Activated B cell treated with CpG ODN at 0.5 μM for 24 hours (primary cell): ENCODE data around the gene CASP8AP2. TPM values are rescaled to one million over a fixed set of nuclear protein-coding genes. Genes with fewer than 3 reads are reported as not detected.
"Not testable (repeated sequence)": the region's sequence is repeated elsewhere in the genome, so short reads cannot be mapped to it uniquely, and the experiment has no call there.

Experiments
- ATAC-seq: fragments of 200-7000 bp; cut with Tn5 transposase; one replicate; pipeline ENCODE4 v1.10.0; 2021; ENCODE audit warnings: low read depth, mild to moderate bottlenecking, moderate library complexity
- CTCF ChIA-PET: fragments of 350-600 bp; sonication (Branson Sonifier 250); formaldehyde crosslinking; loops from one replicate; lab custom pipeline; 2021; ENCODE audit warnings: antibody characterized with exemption; lab: Charles Lee
- POLR2A ChIA-PET: fragments of 350-600 bp; sonication (Branson Sonifier 250); formaldehyde crosslinking; loops from one replicate; lab custom pipeline; 2021; ENCODE audit warnings: antibody characterized with exemption; lab: Charles Lee
- DNase-seq: peaks from one replicate; pipeline ENCODE4 v3.0.0; 2022
- H3K27ac Mint-ChIP-seq: one replicate; pipeline ENCODE4 v1.8.0; 2020; ENCODE audit warnings: mixed read lengths
- H3K27me3 Mint-ChIP-seq: one replicate; pipeline ENCODE4 v1.8.0; 2021; ENCODE audit warnings: mixed read lengths
- H3K36me3 Mint-ChIP-seq: one replicate; pipeline ENCODE4 v1.8.0; 2021; ENCODE audit warnings: low read depth, mixed read lengths
- H3K4me1 Mint-ChIP-seq: one replicate; pipeline ENCODE4 v1.8.0; 2021; ENCODE audit warnings: mixed read lengths
- H3K4me3 Mint-ChIP-seq: one replicate; pipeline ENCODE4 v1.8.0; 2020; ENCODE audit warnings: mild to moderate bottlenecking, mixed read lengths
- H3K9me3 Mint-ChIP-seq: one replicate; pipeline ENCODE4 v1.8.0; 2020; ENCODE audit warnings: mixed read lengths
- intact Hi-C: fragments of 100-400 bp; cut with micrococcal nuclease; formaldehyde crosslinking; loops from one replicate; pipeline ENCODE4 v1.15.1; 2024
- total RNA-seq: library from RNA; stranded (reverse); gene quantifications from 2 replicates; pipeline ENCODE4 v1.2.3, GENCODE V29; 2022
- TF ChIP-seq, protein P1 (sequence below): fragments of 200-600 bp; IDR thresholded peaks from one replicate; pipeline ENCODE4 v1.8.0; 2022; ENCODE audit warnings: antibody characterized with exemption, mild to moderate bottlenecking

Gene CASP8AP2
- total RNA-seq, 1 donor from 2014 or later = 17.8 TPM

- H3K27ac Mint-ChIP-seq = no peak within 1 kb of the TSS
- intact Hi-C loops = no loop called here
- H3K4me3 Mint-ChIP-seq = no peak within 1 kb of the TSS
- H3K4me1 Mint-ChIP-seq = peaks cover 11% of the 10 kb centered on the region
- H3K36me3 Mint-ChIP-seq = no peaks in the 10 kb centered on the region
- DNase-seq (no peak), ATAC-seq (no peak)
- H3K9me3 Mint-ChIP-seq = no peaks in the 10 kb centered on the region
- CTCF ChIA-PET = no interaction called here
- peaks cover 42% of the 10 kb centered on the region for H3K27me3 Mint-ChIP-seq
- TF ChIP-seq, protein P1, sequence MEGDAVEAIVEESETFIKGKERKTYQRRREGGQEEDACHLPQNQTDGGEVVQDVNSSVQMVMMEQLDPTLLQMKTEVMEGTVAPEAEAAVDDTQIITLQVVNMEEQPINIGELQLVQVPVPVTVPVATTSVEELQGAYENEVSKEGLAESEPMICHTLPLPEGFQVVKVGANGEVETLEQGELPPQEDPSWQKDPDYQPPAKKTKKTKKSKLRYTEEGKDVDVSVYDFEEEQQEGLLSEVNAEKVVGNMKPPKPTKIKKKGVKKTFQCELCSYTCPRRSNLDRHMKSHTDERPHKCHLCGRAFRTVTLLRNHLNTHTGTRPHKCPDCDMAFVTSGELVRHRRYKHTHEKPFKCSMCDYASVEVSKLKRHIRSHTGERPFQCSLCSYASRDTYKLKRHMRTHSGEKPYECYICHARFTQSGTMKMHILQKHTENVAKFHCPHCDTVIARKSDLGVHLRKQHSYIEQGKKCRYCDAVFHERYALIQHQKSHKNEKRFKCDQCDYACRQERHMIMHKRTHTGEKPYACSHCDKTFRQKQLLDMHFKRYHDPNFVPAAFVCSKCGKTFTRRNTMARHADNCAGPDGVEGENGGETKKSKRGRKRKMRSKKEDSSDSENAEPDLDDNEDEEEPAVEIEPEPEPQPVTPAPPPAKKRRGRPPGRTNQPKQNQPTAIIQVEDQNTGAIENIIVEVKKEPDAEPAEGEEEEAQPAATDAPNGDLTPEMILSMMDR = no peak
- POLR2A ChIA-PET = no interaction called here
Observed at GRCh38 chr6:89894169-89894568, 64.5 kb downstream of the CASP8AP2 start, which contains the start of gene GJA10. Gene GJA10 (plus strand): TSS chr6:89894469. CDS start chr6:89894469, 0 bp downstream.

DNA sequence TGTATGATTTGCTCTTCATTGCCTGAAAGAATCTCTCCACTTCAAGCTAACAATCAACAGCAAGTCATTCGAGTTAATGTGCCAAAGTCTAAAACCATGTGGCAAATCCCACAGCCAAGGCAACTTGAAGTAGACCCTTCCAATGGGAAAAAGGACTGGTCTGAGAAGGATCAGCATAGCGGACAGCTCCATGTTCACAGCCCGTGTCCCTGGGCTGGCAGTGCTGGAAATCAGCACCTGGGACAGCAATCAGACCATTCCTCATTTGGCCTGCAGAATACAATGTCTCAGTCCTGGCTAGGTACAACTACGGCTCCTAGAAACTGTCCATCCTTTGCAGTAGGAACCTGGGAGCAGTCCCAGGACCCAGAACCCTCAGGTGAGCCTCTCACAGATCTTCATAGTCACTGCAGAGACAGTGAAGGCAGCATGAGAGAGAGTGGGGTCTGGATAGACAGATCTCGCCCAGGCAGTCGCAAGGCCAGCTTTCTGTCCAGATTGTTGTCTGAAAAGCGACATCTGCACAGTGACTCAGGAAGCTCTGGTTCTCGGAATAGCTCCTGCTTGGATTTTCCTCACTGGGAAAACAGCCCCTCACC, 65.7 kb downstream of the CASP8AP2 start:
- ChIA-PET POLR2A (no interaction called here), CTCF (no interaction called here)
- Mint-ChIP-seq H3K4me3 (no peak overlapping the region), H3K36me3 (no peaks in the 10 kb centered on the region), H3K27ac (no peak overlapping the region), H3K27me3 (peaks cover 42% of the 10 kb centered on the region), H3K9me3 (no peaks in the 10 kb centered on the region), H3K4me1 (peaks cover 11% of the 10 kb centered on the region)
- DNase-seq (no peak), ATAC-seq (no peak)
- intact Hi-C loops = no loop called here
- TF ChIP-seq, protein P1 = no peak

- intact Hi-C loops, CTCF ChIA-PET, H3K27ac Mint-ChIP-seq, H3K4me1 Mint-ChIP-seq, ATAC-seq, H3K36me3 Mint-ChIP-seq, H3K9me3 Mint-ChIP-seq, DNase-seq, POLR2A ChIA-PET, H3K4me3 Mint-ChIP-seq: not testable (repeated sequence)
- H3K27me3 Mint-ChIP-seq = peaks cover 22% of the 10 kb centered on the region
Observed at GRCh38 chr6:89910001-89910901, 80.6 kb downstream of the CASP8AP2 start.

DNA sequence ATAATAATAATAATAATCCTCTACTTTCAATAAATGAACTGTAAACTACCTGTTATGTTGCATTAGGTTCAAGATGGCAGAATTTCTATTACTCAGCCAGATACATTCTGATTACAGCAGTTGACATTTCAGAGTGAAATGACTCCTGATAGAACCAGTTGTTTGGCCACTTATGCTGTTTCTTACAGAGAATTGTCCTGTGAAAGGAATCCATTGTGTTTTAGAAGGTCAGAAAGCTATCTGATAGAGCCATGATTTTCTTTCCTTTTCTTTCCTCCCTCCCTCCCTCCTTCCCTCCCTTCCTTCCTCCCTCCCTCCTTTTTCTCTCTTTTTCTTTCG, 81.2 kb downstream of the CASP8AP2 start:
- ChIA-PET CTCF (no interaction called here), POLR2A (no interaction called here)
- intact Hi-C loops = no loop called here
- ATAC-seq = no peak
- DNase-seq = no peak
- no peaks in the 10 kb centered on the region for H3K36me3 Mint-ChIP-seq
- TF ChIP-seq, protein P1 = no peak
- H3K9me3 Mint-ChIP-seq = peaks cover 12% of the 10 kb centered on the region
- H3K4me3 Mint-ChIP-seq = no peak overlapping the region
- H3K27ac Mint-ChIP-seq = no peak overlapping the region
- peaks cover 25% of the 10 kb centered on the region for H3K27me3 Mint-ChIP-seq
- H3K4me1 Mint-ChIP-seq = no peaks in the 10 kb centered on the region

GRCh38 chr6:89916136-89916920, 86.6 kb downstream of the CASP8AP2 start:
- ATAC-seq = no peak
- TF ChIP-seq, protein P1 = no peak
- CTCF ChIA-PET = no interaction called here
- intact Hi-C loops = no loop called here
- no peak for DNase-seq
- no peak overlapping the region for H3K27ac Mint-ChIP-seq
- peaks cover 10% of the 10 kb centered on the region for H3K27me3 Mint-ChIP-seq
- H3K36me3 Mint-ChIP-seq = no peaks in the 10 kb centered on the region
- POLR2A ChIA-PET = no interaction called here
- no peaks in the 10 kb centered on the region for H3K4me1 Mint-ChIP-seq
- H3K9me3 Mint-ChIP-seq = peaks cover 18% of the 10 kb centered on the region
- H3K4me3 Mint-ChIP-seq = no peak overlapping the region
